ENCODE results near the gene CHRNA1. TPM values are rescaled to one million over a fixed set of nuclear protein-coding genes. Genes with fewer than 3 reads are reported as not detected.
A peak's percentile ranks its signal among the peaks of the same experiment; 100 is the strongest.

CHRNA1 gene
- total and polyA plus RNA-seq, 4 donors = 0.03 TPM; not detected in 3

GRCh38 chr2:174780856-174781255, 16.6 kb upstream of the CHRNA1 start:
- Histone ChIP-seq H3K9ac (ENCODE audit: insufficient read depth in 1 of 2, low read length in 2 of 2) (no peak overlapping the region), H3K4me1 (ENCODE audit: control insufficient read depth in 5 of 5, insufficient read depth in 5 of 5, low read length in 5 of 5) (peaks cover 0 to 48% (median 26%) of the 10 kb centered on the region in 5 donors), H3K27ac (ENCODE audit: low read depth in 1 of 2, low read length in 1 of 2) (no peak overlapping the region), H3K4me3 (no peak overlapping the region), H3K36me3 (ENCODE audit: control insufficient read depth in 4 of 4, insufficient read depth in 4 of 4, low read length in 4 of 4) (no peaks in the 10 kb centered on the region), H3K27me3 (ENCODE audit: control insufficient read depth in 3 of 3, insufficient read depth in 3 of 3, low read length in 2 of 3) (no peaks in the 10 kb centered on the region), H3K9me3 (ENCODE audit: control insufficient read depth in 4 of 4, insufficient read depth in 3 of 4, low read length in 3 of 4) (no peaks in the 10 kb centered on the region)
- WGBS, 2 donors = 94 to 97% methylated on average over 7 of the region's 7 CpGs
- DNase-seq = no peak
- ATAC-seq (ENCODE audit: insufficient read depth, low FRiP score) = no peak
- TF ChIP-seq, protein P1, sequence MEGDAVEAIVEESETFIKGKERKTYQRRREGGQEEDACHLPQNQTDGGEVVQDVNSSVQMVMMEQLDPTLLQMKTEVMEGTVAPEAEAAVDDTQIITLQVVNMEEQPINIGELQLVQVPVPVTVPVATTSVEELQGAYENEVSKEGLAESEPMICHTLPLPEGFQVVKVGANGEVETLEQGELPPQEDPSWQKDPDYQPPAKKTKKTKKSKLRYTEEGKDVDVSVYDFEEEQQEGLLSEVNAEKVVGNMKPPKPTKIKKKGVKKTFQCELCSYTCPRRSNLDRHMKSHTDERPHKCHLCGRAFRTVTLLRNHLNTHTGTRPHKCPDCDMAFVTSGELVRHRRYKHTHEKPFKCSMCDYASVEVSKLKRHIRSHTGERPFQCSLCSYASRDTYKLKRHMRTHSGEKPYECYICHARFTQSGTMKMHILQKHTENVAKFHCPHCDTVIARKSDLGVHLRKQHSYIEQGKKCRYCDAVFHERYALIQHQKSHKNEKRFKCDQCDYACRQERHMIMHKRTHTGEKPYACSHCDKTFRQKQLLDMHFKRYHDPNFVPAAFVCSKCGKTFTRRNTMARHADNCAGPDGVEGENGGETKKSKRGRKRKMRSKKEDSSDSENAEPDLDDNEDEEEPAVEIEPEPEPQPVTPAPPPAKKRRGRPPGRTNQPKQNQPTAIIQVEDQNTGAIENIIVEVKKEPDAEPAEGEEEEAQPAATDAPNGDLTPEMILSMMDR (IDR thresholded peaks at IDR 0.05; ENCODE audit: control extremely low read depth, extremely low read depth) = no peak

- no peaks in the 10 kb centered on the region for H3K36me3 ChIP-seq (ENCODE audit: control insufficient read depth in 4 of 4, insufficient read depth in 4 of 4, low read length in 4 of 4)
- no peak overlapping the region for H3K4me3 ChIP-seq
- no peaks in the 10 kb centered on the region for H3K9me3 ChIP-seq (ENCODE audit: control insufficient read depth in 4 of 4, insufficient read depth in 3 of 4, low read length in 3 of 4)
- ATAC-seq (ENCODE audit: insufficient read depth, low FRiP score) = no peak
- H3K9ac ChIP-seq (ENCODE audit: insufficient read depth in 1 of 2, low read length in 2 of 2) = no peak overlapping the region
- WGBS, 2 donors = 92 to 93% methylated on average over 5 of the region's 5 CpGs
- TF ChIP-seq, protein P1 (IDR thresholded peaks at IDR 0.05; ENCODE audit: control extremely low read depth, extremely low read depth) = no peak
- H3K27ac ChIP-seq (ENCODE audit: low read depth in 1 of 2, low read length in 1 of 2) = no peak overlapping the region
- DNase-seq = no peak
- H3K27me3 ChIP-seq (ENCODE audit: control insufficient read depth in 3 of 3, insufficient read depth in 3 of 3, low read length in 2 of 3) = no peaks in the 10 kb centered on the region
- H3K4me1 ChIP-seq (ENCODE audit: control insufficient read depth in 5 of 5, insufficient read depth in 5 of 5, low read length in 5 of 5) = peaks cover 0 to 48% (median 26%) of the 10 kb centered on the region in 5 donors
Measured at GRCh38 chr2:174780191-174780840, 16.0 kb upstream of the CHRNA1 start.

DNA sequence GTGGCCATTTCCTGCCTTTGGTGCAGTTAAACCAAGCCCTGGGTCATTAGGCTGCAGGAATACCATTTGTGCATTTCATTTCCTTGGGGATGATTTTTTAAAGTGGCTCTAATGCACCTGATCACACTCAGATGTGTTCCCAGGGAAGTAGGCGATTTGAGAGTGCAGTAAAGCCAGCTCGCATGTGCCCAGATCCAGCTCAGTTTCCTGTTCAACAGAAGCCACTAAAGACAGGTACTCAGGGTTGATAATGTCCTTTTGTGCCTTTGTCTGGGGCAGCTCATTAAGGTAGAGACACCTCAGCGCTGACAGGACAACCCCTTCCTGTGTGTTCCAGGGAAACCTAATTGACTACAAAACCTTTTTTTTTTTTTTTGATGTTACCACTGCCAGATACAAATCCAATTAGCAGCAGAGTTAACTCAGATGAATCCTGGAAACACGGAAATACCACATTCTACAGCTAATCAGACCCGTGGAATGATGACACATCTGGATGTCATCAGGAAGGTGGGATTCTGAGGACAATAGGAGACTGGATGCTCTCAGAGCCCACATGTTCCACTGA, 15.2 kb upstream of the CHRNA1 start:
- H3K9me3 ChIP-seq (ENCODE audit: control insufficient read depth in 4 of 4, insufficient read depth in 3 of 4, low read length in 3 of 4) = no peaks in the 10 kb centered on the region
- ATAC-seq (ENCODE audit: insufficient read depth, low FRiP score) = no peak
- no peaks in the 10 kb centered on the region for H3K36me3 ChIP-seq (ENCODE audit: control insufficient read depth in 4 of 4, insufficient read depth in 4 of 4, low read length in 4 of 4)
- peak overlapping the region in 1 of 2 donors; percentile 13 for H3K27ac ChIP-seq (ENCODE audit: low read depth in 1 of 2, low read length in 1 of 2)
- no peak overlapping the region for H3K4me3 ChIP-seq
- DNase-seq = no peak
- TF ChIP-seq, protein P1 (IDR thresholded peaks at IDR 0.05; ENCODE audit: control extremely low read depth, extremely low read depth) = no peak
- H3K27me3 ChIP-seq (ENCODE audit: control insufficient read depth in 3 of 3, insufficient read depth in 3 of 3, low read length in 2 of 3) = no peaks in the 10 kb centered on the region
- H3K9ac ChIP-seq (ENCODE audit: insufficient read depth in 1 of 2, low read length in 2 of 2) = no peak overlapping the region
- 81 to 91% methylated on average over 5 of the region's 5 CpGs for WGBS, 2 donors
- peaks cover 0 to 48% (median 26%) of the 10 kb centered on the region in 5 donors for H3K4me1 ChIP-seq (ENCODE audit: control insufficient read depth in 5 of 5, insufficient read depth in 5 of 5, low read length in 5 of 5)

Data from lung (tissue), 12 donors.